GM12873 (cell line): ENCODE measurements around the gene DMPK.

ENCODE experiments used
- TF ChIP-seq, protein P1 (sequence below): IDR thresholded peaks from 2 replicates; pipeline ENCODE4 v1.5.1; 2012; ENCODE audit warnings: low read depth, mild to moderate bottlenecking, moderate library complexity, low read length, control low read depth; ENCODE audit not compliant: insufficient read depth; ENCODE audit errors: missing control alignments

DMPK gene

DNA sequence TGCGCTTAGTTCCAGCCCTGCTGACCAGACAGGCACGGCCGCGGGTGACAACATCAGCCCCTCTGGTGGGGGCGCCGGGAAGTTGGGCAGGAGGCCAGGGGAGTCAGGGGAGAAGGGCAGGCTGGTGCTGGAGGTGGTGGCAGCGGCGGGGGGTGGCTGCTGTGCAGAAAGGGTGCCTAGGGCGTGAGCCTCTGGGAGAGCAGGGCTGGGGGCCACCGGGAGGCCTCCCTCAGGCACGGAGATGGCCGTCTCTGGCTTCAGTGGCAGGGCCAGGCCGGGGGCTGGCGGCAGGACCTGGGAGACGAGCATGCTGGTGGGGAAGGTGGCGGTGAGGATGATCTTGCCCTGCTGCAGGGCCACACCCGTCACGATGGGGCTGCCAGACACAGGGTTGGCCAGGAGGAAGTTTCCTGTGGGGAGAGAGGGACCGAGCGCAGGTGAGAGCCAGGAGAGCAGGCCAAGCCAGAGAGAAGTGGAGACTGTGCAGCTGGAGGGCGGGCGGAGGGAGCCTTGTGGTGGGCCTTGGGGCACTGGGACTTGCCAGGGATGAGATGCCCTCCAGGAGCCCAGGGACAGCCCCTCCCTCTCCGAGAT lies 16.5 kb downstream of the DMPK start:
- TF ChIP-seq, protein P1, sequence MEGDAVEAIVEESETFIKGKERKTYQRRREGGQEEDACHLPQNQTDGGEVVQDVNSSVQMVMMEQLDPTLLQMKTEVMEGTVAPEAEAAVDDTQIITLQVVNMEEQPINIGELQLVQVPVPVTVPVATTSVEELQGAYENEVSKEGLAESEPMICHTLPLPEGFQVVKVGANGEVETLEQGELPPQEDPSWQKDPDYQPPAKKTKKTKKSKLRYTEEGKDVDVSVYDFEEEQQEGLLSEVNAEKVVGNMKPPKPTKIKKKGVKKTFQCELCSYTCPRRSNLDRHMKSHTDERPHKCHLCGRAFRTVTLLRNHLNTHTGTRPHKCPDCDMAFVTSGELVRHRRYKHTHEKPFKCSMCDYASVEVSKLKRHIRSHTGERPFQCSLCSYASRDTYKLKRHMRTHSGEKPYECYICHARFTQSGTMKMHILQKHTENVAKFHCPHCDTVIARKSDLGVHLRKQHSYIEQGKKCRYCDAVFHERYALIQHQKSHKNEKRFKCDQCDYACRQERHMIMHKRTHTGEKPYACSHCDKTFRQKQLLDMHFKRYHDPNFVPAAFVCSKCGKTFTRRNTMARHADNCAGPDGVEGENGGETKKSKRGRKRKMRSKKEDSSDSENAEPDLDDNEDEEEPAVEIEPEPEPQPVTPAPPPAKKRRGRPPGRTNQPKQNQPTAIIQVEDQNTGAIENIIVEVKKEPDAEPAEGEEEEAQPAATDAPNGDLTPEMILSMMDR = no peak

DNA sequence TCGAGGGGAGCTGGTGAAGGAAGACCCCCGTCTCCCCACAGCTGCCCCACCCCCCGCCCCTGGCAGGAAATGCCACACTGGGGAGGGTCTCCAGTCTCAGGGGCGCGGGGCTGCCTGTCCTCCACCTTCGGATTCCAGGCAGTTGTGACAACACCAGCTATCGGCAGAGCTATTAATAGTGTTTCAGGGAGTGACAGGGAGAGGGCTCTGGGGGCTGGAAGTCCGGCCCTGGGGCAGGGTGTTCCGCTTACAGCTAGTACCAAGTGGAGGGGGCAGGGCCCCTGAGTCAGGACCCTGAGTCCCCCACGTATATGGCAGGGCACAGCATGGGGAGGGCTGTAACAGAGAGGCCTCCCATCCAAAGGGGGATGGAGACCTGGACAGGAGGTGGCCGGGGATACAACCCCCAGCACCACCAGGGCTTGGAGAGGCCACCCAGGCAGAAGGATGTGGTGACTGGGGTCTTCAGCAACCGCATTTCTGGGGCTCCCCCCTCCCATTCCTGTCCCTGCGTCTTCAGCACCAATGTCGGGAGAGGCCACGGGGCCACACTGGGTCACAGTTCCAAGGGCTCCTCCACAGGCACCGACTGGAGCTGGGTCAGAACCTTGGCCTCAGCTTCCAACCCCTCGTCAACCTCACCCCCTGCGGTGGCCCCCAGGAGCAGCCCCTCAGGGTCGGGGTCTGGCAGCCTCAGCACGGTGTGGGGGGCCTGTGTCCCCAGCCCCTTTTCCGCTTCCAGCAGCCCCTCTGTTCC lies 17.2 kb downstream of the DMPK start:
- TF ChIP-seq, protein P1 = no peak

DNA sequence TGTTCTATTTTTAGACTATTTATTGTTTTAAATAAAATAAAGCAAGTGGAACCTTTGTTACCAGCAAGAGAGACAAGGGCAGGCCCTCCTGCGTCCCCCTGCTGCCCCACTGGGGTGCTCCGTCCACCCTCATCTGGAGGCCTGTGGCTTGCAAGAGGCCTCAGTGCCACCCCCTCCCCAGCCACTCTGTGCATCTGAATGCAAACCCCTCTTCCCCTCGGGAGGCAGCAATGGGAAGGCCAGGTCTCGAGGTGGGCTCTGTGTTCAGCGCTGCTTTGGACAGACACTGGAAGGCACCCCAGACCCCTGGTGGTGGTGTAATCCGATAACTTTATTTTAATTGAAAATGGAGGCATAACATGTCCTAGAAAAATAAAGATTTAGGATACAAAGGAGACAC lies 17.8 kb downstream of the DMPK start:
- TF ChIP-seq, protein P1 = no peak

DNA sequence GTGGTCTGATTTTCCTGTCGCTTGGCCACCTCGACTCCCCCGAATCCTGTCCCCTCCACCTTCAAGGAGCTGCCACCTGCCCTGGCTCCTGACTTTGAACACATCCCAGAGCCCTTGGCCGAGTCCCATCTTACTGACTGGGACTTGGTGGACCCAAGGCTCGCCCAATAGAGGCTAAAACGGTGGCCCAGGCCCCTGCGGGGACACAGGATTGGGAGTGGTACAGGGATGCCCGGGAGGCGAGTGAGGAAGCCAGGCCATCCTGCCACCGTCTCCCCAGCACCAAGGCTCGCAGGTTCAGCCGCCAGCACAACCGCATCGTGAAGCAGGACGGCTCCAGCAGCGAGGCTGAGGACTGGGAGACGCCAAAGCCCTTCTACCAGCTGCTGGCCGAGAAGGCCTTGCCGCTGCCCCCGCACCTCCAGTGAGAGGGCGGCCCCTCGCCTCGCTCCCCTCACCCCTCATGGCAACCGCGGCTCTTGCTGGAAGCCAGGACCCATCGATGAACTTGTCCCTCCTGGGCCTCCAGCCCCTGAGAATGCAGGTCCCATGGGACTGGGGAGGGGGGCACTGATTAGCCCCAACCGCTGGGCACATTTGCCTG lies 18.5 kb downstream of the DMPK start:
- TF ChIP-seq, protein P1 = no peak

DNA sequence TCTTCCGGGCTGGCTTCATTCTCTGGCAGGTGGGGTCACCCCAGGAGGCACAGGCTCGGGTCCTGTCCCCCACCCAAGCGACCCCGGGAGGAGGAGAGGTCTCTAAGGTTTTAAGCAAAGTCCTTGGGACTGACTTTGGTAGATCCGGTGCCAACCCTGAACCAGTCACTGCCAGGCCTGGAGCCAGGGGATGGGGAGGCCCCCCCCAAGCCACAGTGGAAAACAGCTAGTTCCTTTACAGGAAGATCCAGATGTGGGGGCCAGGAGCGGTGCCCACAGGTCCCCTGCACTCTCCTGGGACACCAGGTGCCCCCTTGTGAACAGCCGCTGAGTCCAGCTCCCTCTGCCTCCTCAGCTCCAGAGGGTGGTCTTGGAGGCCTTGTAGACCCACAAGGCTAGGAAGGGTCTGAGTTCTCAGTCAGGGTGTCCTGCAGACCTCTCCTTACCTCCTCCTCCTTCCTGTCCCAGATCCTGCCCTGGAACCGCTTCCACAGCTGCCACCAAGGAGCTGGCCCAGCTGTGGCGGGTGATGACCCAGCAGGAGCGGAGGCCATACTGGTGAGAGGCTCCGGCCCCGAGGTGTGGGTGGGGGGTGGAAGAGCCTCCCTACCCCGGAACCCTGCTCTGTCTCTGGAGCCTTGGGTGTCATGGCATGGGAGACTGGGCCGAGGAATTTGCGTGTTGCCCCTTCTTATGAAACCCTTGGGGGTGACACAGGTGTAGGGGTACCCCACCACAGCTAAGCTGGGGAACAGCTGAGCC lies 19.2 kb downstream of the DMPK start:
- TF ChIP-seq, protein P1 = no peak

DNA sequence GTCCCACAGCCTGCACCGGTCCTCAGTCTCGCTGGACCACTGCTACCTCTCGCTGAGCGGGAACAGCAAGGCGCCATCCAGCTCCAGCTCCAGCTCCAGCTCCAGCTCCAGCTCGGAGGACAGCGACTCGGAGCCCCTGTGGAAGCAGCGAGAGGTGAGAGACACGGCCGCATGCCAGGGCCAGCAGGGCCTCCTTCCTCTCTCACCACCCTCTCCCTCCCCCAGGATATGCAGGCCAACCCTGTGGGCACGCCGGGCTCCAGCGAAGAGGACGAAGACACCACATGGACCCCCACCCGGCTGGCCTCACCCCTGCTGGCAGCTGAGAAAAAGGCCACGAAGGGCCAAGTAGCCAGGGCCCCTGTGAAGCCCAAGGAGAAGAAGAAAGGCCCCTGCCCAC lies 20.6 kb downstream of the DMPK start:
- TF ChIP-seq, protein P1 = no peak

DNA sequence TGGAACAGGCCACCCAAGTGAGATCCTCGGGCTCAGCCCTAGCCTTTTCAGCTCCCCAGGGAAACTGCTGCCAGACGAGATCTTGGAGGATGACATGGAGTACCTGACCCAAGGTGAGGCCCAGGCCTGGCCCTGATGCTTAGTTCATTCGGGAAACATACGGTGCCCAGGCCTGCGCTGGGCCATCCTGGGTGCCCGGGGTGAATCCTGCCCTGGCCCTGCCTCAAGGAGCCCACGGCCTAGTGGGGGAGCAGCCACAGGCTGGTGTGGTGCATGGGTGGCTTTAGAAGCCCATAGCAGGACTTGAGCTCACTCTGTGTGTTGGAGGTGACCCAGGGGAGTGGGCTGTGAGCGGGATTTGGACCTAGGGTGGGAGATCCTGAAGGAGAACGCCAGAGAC lies 23.4 kb downstream of the DMPK start:
- TF ChIP-seq, protein P1 = no peak
